HG03439 (cell line): ENCODE measurements around the gene GLG1.
"Not testable (repeated sequence)": the region's sequence is repeated elsewhere in the genome, so short reads cannot be mapped to it uniquely, and the experiment has no call there.

Experiments used
- ATAC-seq: cut with Tn5 transposase; IDR thresholded peaks from one replicate; pipeline ENCODE4 v1.9.1; 2021; ENCODE audit warnings: mild to moderate bottlenecking, moderate library complexity; ENCODE audit not compliant: unreplicated experiment

Gene GLG1

GRCh38 chr16:74542911-74543578 is 63.9 kb downstream of the GLG1 start:
- ATAC-seq = not testable (repeated sequence)

GRCh38 chr16:74540663-74541062 is 66.3 kb downstream of the GLG1 start:
- ATAC-seq = not testable (repeated sequence)

GRCh38 chr16:74538801-74539200 is 68.1 kb downstream of the GLG1 start:
- ATAC-seq = not testable (repeated sequence)

- ATAC-seq = not testable (repeated sequence)
These were observed 69.2 kb downstream of the GLG1 start for GRCh38 chr16:74537746-74538145.

- not testable (repeated sequence) for ATAC-seq
These were observed 72.3 kb downstream of the GLG1 start for GRCh38 chr16:74534650-74535049.

- no peak for ATAC-seq
These were observed 82.0 kb downstream of the GLG1 start for GRCh38 chr16:74524926-74525325.

GRCh38 chr16:74524117-74524516 is 82.8 kb downstream of the GLG1 start:
- ATAC-seq = no peak

GRCh38 chr16:74523706-74524105 is 83.2 kb downstream of the GLG1 start:
- not testable (repeated sequence) for ATAC-seq

GRCh38 chr16:74522160-74522559 is 84.8 kb downstream of the GLG1 start:
- no peak for ATAC-seq

- no peak for ATAC-seq
These were observed 85.2 kb downstream of the GLG1 start for GRCh38 chr16:74521691-74522090.

GRCh38 chr16:74518934-74519333 is 88.0 kb downstream of the GLG1 start:
- ATAC-seq = not testable (repeated sequence)

- no peak for ATAC-seq
These were observed 95.0 kb downstream of the GLG1 start for GRCh38 chr16:74511961-74512360.

- no peak for ATAC-seq
These were observed 101.9 kb downstream of the GLG1 start for GRCh38 chr16:74505011-74505410.

GRCh38 chr16:74503412-74503811 is 103.5 kb downstream of the GLG1 start:
- ATAC-seq = no peak

GRCh38 chr16:74501484-74502478 is 105.1 kb downstream of the GLG1 start:
- ATAC-seq = no peak

- no peak for ATAC-seq
These were observed 106.0 kb downstream of the GLG1 start for GRCh38 chr16:74500907-74501306.

GRCh38 chr16:74499114-74499513 is 107.8 kb downstream of the GLG1 start:
- no peak for ATAC-seq

- ATAC-seq = no peak
These were observed 109.2 kb downstream of the GLG1 start for GRCh38 chr16:74497761-74498160.

GRCh38 chr16:74496054-74496453 is 110.9 kb downstream of the GLG1 start:
- ATAC-seq = no peak

- ATAC-seq = no peak
These were observed 113.9 kb downstream of the GLG1 start for GRCh38 chr16:74492976-74493375.

GRCh38 chr16:74487634-74488495 is 119.0 kb downstream of the GLG1 start:
- ATAC-seq = no peak
